Measurements from ENCODE around the gene ELL2.

GRCh38 chr5:95861864-95862561, 99.6 kb downstream of the ELL2 start:
- TF ChIP-seq EZH2 (IDR thresholded peaks at IDR 0.05) (no peak), POLR2AphosphoS5 (IDR thresholded peaks at IDR 0.05; ENCODE audit: borderline replicate concordance, low read depth, low read length) (no peak)
